ENCODE measurements around the gene CACNA2D2.

Gene CACNA2D2

DNA sequence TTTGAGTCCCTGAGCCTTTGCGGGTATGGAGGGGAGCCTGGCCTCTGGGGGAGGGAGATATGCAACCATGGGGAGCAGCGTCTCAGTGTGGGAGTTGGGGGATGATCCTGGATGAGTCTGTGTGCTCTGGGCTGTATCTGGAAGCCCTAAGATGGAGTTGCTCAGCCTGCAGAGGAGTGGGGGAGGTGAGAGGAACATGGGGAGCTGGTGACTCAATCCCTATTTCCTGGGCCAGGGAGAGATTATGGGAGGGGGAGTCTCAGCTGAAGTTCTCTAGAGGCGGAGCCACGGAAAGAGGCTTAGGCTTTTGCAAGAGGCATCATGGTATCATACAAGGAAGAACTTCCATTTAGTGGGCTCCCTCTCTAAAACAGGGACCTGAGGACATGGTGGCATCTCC is 84.6 kb downstream of the CACNA2D2 start:
- Histone ChIP-seq H3K27me3 (ENCODE audit: insufficient read depth, low read length) (peaks cover 27% of the 10 kb centered on the region), H3K4me1 (ENCODE audit: insufficient read depth, low read length) (no peaks in the 10 kb centered on the region), H2AFZ (ENCODE audit: low read depth, low read length) (no peak overlapping the region), H3K9me3 (ENCODE audit: low read length) (no peaks in the 10 kb centered on the region), H3K36me3 (ENCODE audit: insufficient read depth, low read length) (no peaks in the 10 kb centered on the region), H3K4me3 (ENCODE audit: low read length) (no peak overlapping the region)

- Histone ChIP-seq H3K9me3 (ENCODE audit: low read length) (no peaks in the 10 kb centered on the region), H3K4me3 (ENCODE audit: low read length) (no peak overlapping the region), H3K4me1 (ENCODE audit: insufficient read depth, low read length) (no peaks in the 10 kb centered on the region), H2AFZ (ENCODE audit: low read depth, low read length) (no peak overlapping the region), H3K36me3 (ENCODE audit: insufficient read depth, low read length) (no peaks in the 10 kb centered on the region), H3K27me3 (ENCODE audit: insufficient read depth, low read length) (peaks cover 21% of the 10 kb centered on the region)
These were observed 85.8 kb downstream of the CACNA2D2 start for GRCh38 chr3:50417637-50418033.

DNA sequence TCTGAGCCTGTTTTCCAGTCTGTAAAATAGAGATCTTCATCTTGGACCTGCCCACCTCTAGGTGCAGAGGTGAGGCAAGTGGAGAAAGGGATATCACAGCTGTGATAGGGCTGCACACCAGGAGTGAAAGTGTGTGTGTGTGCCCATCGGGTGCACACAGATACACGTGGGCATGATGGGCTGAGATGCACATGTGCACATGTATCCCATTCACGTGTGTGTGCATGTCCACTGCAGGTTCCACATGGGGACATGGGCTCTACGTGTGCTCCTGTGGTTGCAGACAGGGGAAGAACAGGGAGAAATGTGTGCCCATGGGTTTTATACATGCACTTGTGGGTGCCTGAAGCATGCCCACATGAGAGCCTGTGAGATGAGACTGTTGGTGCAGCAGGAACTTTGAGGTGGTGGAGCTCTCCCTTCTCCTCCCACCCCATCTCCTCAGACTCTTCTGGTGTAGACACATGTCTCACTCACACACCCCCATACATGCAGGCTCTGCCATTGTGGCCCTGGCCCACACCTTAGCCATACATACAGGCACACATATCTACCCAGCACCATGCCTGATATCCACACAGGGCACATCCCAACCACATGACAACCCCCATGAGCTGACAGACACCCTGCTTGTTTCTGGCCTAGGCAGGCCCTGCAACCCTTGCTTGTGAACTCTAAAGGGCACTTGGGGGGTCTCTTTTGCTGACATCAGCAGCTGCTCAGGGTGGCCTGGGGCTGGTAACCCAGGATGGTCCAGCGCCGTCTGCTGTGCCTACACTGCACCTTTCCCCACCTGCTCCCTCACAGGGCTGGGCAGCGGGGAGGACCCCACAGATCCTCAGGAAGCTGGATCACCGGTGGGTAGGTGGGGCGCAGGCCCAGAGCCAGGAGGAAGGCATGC is 86.4 kb downstream of the CACNA2D2 start:
- Histone ChIP-seq H3K27me3 (ENCODE audit: insufficient read depth, low read length) (peaks cover 15% of the 10 kb centered on the region), H3K9me3 (ENCODE audit: low read length) (no peaks in the 10 kb centered on the region), H3K36me3 (ENCODE audit: insufficient read depth, low read length) (no peaks in the 10 kb centered on the region), H2AFZ (ENCODE audit: low read depth, low read length) (no peak overlapping the region), H3K4me1 (ENCODE audit: insufficient read depth, low read length) (no peaks in the 10 kb centered on the region), H3K4me3 (ENCODE audit: low read length) (no peak overlapping the region)

GRCh38 chr3:50415816-50416215 is 87.6 kb downstream of the CACNA2D2 start:
- H3K4me3 ChIP-seq (ENCODE audit: low read length), result no peak overlapping the region
- H2AFZ ChIP-seq (ENCODE audit: low read depth, low read length), result no peak overlapping the region
- no peaks in the 10 kb centered on the region for H3K36me3 ChIP-seq (ENCODE audit: insufficient read depth, low read length)
- H3K9me3 ChIP-seq (ENCODE audit: low read length), result no peaks in the 10 kb centered on the region
- H3K27me3 ChIP-seq (ENCODE audit: insufficient read depth, low read length), result peaks cover 19% of the 10 kb centered on the region
- H3K4me1 ChIP-seq (ENCODE audit: insufficient read depth, low read length), result no peaks in the 10 kb centered on the region

DNA sequence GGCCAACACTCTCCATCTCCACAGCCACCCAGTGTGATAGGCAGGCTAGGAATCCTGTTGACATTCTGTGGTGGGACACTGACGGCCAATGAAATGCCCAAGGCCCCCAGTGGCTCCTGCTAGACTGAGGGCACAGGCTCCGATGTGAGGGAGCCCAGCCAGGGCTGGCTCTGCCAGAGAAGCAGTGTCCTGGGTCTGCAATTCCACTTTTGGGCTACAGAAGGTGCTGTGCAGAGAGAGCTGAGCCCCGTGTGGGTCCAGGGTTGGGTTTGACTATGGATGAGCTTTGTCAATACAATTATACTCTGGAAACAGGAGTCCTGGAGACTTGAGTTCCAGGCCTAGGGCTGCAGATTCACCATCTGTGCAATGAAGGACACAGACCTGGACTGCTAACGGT is 88.4 kb downstream of the CACNA2D2 start:
- Histone ChIP-seq H3K4me1 (ENCODE audit: insufficient read depth, low read length) (no peaks in the 10 kb centered on the region), H2AFZ (ENCODE audit: low read depth, low read length) (no peak overlapping the region), H3K4me3 (ENCODE audit: low read length) (no peak overlapping the region), H3K36me3 (ENCODE audit: insufficient read depth, low read length) (no peaks in the 10 kb centered on the region), H3K9me3 (ENCODE audit: low read length) (no peaks in the 10 kb centered on the region), H3K27me3 (ENCODE audit: insufficient read depth, low read length) (peaks cover 15% of the 10 kb centered on the region)

DNA sequence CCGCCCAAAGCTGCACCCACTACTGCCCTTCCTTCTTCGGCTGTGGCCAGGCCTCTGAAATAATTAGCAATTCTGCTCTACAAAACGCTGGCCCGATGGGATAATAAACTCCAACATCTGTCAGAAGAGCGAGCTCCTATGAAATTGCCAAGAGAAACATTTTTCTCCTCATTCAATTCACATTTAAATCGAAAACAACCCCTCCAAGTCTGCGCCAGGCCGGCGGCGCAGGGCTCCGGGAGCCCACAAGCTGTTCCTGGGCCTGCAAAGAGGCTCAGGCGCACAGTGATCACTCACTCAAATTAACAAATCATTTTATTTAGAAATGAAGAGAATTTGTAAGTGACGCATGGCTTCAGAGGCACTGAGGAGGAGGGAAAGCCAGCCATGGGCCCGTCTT is 88.8 kb downstream of the CACNA2D2 start:
- no peak overlapping the region for H2AFZ ChIP-seq (ENCODE audit: low read depth, low read length)

DNA sequence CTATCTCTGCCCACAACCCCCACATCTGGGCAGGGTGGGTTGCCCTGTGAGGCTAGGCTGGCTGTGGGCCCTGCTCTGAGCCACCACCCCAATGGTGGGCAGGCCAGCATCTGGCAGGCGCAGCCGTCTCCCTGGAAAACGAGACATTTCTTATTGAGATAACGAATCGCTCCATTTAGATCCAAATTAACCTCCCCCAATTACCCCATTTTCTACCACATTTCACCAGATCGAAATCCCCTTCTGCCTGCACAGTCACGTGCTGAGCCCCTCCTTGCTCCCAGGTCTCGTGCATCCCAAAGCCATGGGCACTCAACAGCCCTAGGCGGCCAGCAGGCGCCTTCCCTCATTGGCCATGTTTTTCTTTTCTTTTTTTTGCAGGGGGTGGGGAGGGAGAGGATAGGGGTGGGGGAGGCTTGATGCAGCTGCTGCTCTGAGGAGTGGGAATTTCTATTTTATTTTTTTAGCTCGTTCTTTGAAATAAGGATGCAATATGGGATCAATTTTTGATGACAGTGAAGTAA is 91.1 kb downstream of the CACNA2D2 start:
- peaks cover 22% of the 10 kb centered on the region for H3K27me3 ChIP-seq (ENCODE audit: insufficient read depth, low read length)
- no peaks in the 10 kb centered on the region for H3K36me3 ChIP-seq (ENCODE audit: insufficient read depth, low read length)
- no peak overlapping the region for H3K4me3 ChIP-seq (ENCODE audit: low read length)
- no peak overlapping the region for H2AFZ ChIP-seq (ENCODE audit: low read depth, low read length)
- H3K4me1 ChIP-seq (ENCODE audit: insufficient read depth, low read length), result no peaks in the 10 kb centered on the region
- no peaks in the 10 kb centered on the region for H3K9me3 ChIP-seq (ENCODE audit: low read length)

More for the DNA sequence above, 88.8 kb downstream of the CACNA2D2 start:
- Histone ChIP-seq H3K4me1 (ENCODE audit: insufficient read depth, low read length) (no peaks in the 10 kb centered on the region), H3K4me3 (ENCODE audit: low read length) (no peak overlapping the region), H3K36me3 (ENCODE audit: insufficient read depth, low read length) (no peaks in the 10 kb centered on the region), H3K9me3 (ENCODE audit: low read length) (no peaks in the 10 kb centered on the region), H3K27me3 (ENCODE audit: insufficient read depth, low read length) (peaks cover 19% of the 10 kb centered on the region)

DNA sequence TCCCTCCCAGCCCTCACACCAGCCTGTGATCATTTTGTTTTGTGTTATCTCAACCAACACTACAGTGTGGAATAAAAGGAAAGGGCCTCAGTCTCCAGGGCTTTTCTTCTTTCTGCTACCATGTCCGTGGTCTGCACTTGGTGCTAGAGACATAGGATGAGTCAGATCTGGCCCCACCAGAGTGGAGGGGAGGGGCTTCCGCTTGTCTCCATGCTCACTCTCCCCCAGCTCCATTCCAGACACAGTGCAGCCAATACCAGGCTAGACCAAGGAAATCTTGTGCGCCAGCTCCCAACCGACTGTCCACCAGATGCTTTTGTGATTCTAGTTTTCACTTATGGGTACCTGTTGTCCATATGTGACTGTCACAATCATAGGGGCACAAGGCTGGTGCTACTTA is 92.2 kb downstream of the CACNA2D2 start:
- Histone ChIP-seq H3K36me3 (ENCODE audit: insufficient read depth, low read length) (no peaks in the 10 kb centered on the region), H2AFZ (ENCODE audit: low read depth, low read length) (no peak overlapping the region), H3K27me3 (ENCODE audit: insufficient read depth, low read length) (peaks cover 22% of the 10 kb centered on the region), H3K4me3 (ENCODE audit: low read length) (no peak overlapping the region), H3K4me1 (ENCODE audit: insufficient read depth, low read length) (no peaks in the 10 kb centered on the region), H3K9me3 (ENCODE audit: low read length) (no peaks in the 10 kb centered on the region)

DNA sequence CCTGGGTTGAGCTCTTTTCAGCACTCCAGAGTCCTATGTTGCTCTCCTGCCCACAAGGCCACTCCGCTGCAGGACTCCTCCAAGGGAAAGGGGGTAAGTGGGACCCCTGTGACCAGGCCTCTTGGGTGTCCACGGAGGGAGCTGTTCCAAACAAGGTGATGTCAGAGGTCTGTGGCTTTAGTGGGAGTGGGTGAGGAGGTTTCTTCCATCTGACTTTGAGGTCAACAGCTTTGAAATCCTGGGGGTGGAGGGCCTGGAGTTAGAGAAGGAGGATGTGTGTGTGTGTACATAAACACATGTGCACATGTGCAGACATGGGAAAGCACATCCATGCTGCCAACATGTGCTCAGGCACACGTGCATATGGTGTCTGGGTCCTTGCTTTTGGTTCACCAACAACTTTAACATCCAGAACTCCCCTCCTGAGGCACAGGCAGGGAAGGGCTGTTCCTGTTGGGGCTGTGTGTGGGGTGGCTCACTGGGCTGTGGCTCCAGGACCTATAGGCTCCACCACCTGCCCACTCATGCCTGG is 92.8 kb downstream of the CACNA2D2 start:
- Histone ChIP-seq H3K9me3 (ENCODE audit: low read length) (no peaks in the 10 kb centered on the region), H3K4me3 (ENCODE audit: low read length) (no peak overlapping the region), H3K36me3 (ENCODE audit: insufficient read depth, low read length) (no peaks in the 10 kb centered on the region), H3K27me3 (ENCODE audit: insufficient read depth, low read length) (peaks cover 22% of the 10 kb centered on the region), H3K4me1 (ENCODE audit: insufficient read depth, low read length) (no peaks in the 10 kb centered on the region), H2AFZ (ENCODE audit: low read depth, low read length) (no peak overlapping the region)

GRCh38 chr3:50410185-50410584 is 93.2 kb downstream of the CACNA2D2 start:
- peaks cover 22% of the 10 kb centered on the region for H3K27me3 ChIP-seq (ENCODE audit: insufficient read depth, low read length)
- H3K36me3 ChIP-seq (ENCODE audit: insufficient read depth, low read length), result no peaks in the 10 kb centered on the region
- H3K9me3 ChIP-seq (ENCODE audit: low read length), result no peaks in the 10 kb centered on the region

DNA sequence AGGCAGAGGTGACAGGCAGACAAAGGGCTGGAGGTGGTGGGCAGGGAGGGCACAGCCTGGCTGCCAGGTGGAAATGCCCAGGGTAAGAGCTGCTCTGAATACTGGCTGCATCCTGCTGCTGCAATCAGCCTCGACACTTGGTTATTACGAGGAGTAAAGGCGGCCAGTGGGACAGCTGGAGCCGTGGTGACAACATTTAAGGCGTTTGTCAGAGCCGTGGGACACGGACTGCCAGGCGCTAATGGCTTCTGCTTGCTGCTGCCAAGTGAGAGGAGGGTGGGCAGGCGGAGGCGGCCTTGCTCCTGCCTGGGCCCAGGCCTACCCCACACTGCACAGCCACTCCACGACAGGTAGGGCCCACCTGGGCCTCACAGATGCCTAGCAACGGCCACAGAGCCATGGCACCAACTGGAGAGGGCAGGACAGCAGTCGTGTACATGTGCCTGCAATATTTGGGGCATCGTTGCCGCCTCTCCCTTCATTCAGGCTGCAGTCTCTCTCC is 94.9 kb downstream of the CACNA2D2 start:
- peaks cover 22% of the 10 kb centered on the region for H3K27me3 ChIP-seq (ENCODE audit: insufficient read depth, low read length)
- H2AFZ ChIP-seq (ENCODE audit: low read depth, low read length), result no peak overlapping the region
- H3K36me3 ChIP-seq (ENCODE audit: insufficient read depth, low read length), result no peaks in the 10 kb centered on the region

More at GRCh38 chr3:50410185-50410584, 93.2 kb downstream of the CACNA2D2 start:
- H3K4me1 ChIP-seq (ENCODE audit: insufficient read depth, low read length), result no peaks in the 10 kb centered on the region
- H3K4me3 ChIP-seq (ENCODE audit: low read length), result no peak overlapping the region
- H2AFZ ChIP-seq (ENCODE audit: low read depth, low read length), result no peak overlapping the region

GRCh38 chr3:50406487-50406886 is 96.9 kb downstream of the CACNA2D2 start:
- Histone ChIP-seq H2AFZ (ENCODE audit: low read depth, low read length) (no peak overlapping the region), H3K27me3 (ENCODE audit: insufficient read depth, low read length) (peaks cover 31% of the 10 kb centered on the region), H3K4me3 (ENCODE audit: low read length) (no peak overlapping the region), H3K9me3 (ENCODE audit: low read length) (no peaks in the 10 kb centered on the region), H3K36me3 (ENCODE audit: insufficient read depth, low read length) (no peaks in the 10 kb centered on the region), H3K4me1 (ENCODE audit: insufficient read depth, low read length) (no peaks in the 10 kb centered on the region)

More for the DNA sequence above, 94.9 kb downstream of the CACNA2D2 start:
- Histone ChIP-seq H3K4me1 (ENCODE audit: insufficient read depth, low read length) (no peaks in the 10 kb centered on the region), H3K4me3 (ENCODE audit: low read length) (no peak overlapping the region), H3K9me3 (ENCODE audit: low read length) (no peaks in the 10 kb centered on the region)

DNA sequence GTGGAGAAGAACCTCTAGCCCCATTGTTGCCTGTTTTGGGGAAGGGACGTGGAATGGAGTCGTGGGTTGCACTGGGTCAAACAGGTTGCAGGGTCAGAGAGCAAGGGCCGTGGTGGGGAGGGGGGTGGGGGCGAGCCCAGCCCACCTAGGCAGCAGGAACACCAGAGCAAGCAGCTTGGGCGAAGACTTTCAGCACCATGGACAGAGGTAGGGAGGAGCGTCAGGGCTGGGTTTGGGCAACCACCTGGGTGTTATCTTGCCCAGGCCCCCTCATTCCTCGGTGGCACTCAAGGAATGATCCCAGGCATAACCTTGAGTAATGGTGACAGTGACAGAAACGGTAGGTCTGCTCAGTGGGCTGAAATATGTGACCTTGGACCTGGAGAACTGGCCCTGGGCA is 98.2 kb downstream of the CACNA2D2 start:
- H3K4me1 ChIP-seq (ENCODE audit: insufficient read depth, low read length), result no peaks in the 10 kb centered on the region

More for the DNA sequence above, 98.2 kb downstream of the CACNA2D2 start:
- Histone ChIP-seq H3K36me3 (ENCODE audit: insufficient read depth, low read length) (no peaks in the 10 kb centered on the region), H3K27me3 (ENCODE audit: insufficient read depth, low read length) (peaks cover 31% of the 10 kb centered on the region), H3K4me3 (ENCODE audit: low read length) (no peak overlapping the region), H3K9me3 (ENCODE audit: low read length) (no peaks in the 10 kb centered on the region), H2AFZ (ENCODE audit: low read depth, low read length) (no peak overlapping the region)
